ENCODE results near the gene PLA2G4E.

The PLA2G4E gene

GRCh38 chr15:41945731-41946130, 75.1 kb downstream of the PLA2G4E start:
- DNase-seq (ENCODE audit: low spot score), result no peak
- no peak for TF ChIP-seq CTCF (IDR thresholded peaks at IDR 0.05; ENCODE audit: borderline replicate concordance, control extremely low read depth, extremely low read depth, insufficient read depth, missing control alignments)
- in situ Hi-C loops (cut with MboI; ENCODE audit: low sequenced_read_pairs, unreplicated experiment), result no loop called here

GRCh38 chr15:41945221-41945620, 75.6 kb downstream of the PLA2G4E start:
- in situ Hi-C loops (cut with MboI; ENCODE audit: low sequenced_read_pairs, unreplicated experiment), result no loop called here
- no peak for DNase-seq (ENCODE audit: low spot score)
- TF ChIP-seq CTCF (IDR thresholded peaks at IDR 0.05; ENCODE audit: borderline replicate concordance, control extremely low read depth, extremely low read depth, insufficient read depth, missing control alignments), result no peak

DNA sequence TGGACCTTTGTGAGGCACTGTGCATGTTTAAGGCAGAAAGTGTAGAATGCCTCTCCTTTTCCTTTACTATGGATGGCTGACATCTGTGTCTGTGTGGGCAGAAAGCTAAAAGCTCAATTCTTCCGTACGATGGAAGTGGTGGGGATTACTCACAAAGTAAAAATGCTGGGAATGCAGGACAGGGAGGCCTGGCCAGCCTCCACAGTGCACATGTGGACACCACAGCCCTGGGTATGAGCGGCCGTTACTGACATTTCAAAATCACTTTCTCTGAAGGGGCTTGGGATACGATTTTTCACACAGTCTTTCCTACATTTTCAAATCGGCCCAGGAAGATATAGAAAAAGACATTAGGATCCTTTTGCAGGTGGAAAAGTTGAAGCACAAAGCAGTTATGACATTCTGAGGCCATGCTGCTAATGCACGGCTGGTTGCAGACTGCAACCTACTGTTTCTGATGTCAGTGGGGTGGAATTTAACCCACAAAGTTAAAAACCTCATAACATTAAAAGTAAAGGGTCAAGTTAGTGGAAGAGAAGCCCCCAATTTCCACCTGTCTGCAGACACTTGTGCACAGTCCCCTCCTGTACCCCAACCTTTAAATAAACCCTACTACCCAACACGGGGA, 76.4 kb downstream of the PLA2G4E start:
- in situ Hi-C loops (cut with MboI; ENCODE audit: low sequenced_read_pairs, unreplicated experiment), result no loop called here
- DNase-seq (ENCODE audit: low spot score), result no peak
- TF ChIP-seq CTCF (IDR thresholded peaks at IDR 0.05; ENCODE audit: borderline replicate concordance, control extremely low read depth, extremely low read depth, insufficient read depth, missing control alignments), result no peak

- no peak for TF ChIP-seq CTCF (IDR thresholded peaks at IDR 0.05; ENCODE audit: borderline replicate concordance, control extremely low read depth, extremely low read depth, insufficient read depth, missing control alignments)
- no peak for DNase-seq (ENCODE audit: low spot score)
- in situ Hi-C loops (cut with MboI; ENCODE audit: low sequenced_read_pairs, unreplicated experiment), result no loop called here
Measured at GRCh38 chr15:41943543-41944312, 77.1 kb downstream of the PLA2G4E start.

GRCh38 chr15:41942886-41943285, 78.0 kb downstream of the PLA2G4E start:
- DNase-seq (ENCODE audit: low spot score), result no peak
- no peak for TF ChIP-seq CTCF (IDR thresholded peaks at IDR 0.05; ENCODE audit: borderline replicate concordance, control extremely low read depth, extremely low read depth, insufficient read depth, missing control alignments)
- in situ Hi-C loops (cut with MboI; ENCODE audit: low sequenced_read_pairs, unreplicated experiment), result no loop called here

DNA sequence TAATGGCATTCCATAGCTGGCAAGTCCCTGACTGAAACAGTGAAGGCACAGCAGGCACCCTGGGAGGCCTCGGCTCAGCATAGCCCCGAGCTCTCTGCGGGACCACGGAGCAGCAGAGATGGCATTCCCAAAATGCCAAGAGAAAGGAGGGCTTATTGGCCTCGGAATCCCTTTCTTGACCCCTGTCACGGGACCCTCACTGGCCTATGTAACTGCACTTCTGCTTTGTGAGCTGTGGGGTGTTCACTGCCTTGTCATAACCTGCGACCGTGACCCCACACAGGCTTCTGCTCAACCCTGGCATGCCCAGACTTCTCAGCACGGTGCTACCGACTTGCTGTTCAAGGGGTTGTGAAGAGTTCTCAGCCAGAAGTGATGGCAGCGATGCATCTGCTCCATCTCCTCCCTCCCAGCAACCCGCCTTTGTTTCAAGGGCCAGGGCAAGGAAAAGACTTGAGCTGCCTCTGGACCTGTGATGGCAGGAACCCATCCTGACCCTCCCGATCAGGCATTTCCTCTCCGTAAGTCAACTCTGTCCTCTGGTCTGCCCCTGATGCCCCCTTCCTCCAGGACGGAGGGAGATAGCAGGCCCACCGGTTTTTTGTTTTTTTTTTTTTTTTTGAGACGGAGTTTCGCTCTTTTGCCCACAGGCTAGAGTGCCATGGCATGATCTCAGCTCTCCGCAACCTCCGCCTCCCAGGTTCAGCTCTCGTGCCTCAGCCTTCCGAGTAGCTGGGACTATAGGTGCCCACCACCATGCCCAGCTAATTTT, 79.0 kb downstream of the PLA2G4E start:
- no peak for TF ChIP-seq CTCF (IDR thresholded peaks at IDR 0.05; ENCODE audit: borderline replicate concordance, control extremely low read depth, extremely low read depth, insufficient read depth, missing control alignments)
- DNase-seq (ENCODE audit: low spot score), result no peak
- in situ Hi-C loops (cut with MboI; ENCODE audit: low sequenced_read_pairs, unreplicated experiment), result no loop called here

All from GM13976 (cell line).